H1 (cell line): ENCODE data around the gene TCF25. TPM values are rescaled to one million over a fixed set of nuclear protein-coding genes. Genes with fewer than 3 reads are reported as not detected.

Experiments used
- CTCF ChIA-PET: fragments of 300-600 bp; sonication (Branson Sonifier 250); formaldehyde crosslinking; loops from one replicate; lab custom pipeline; 2021; ENCODE audit not compliant: partially characterized antibody; lab: Charles Lee
- POLR2A ChIA-PET: fragments of 300-600 bp; sonication (Branson Sonifier 250); formaldehyde crosslinking; loops from one replicate; lab custom pipeline; 2021; ENCODE audit warnings: inconsistent platforms; ENCODE audit not compliant: partially characterized antibody; lab: Charles Lee
- DNase-seq, 2 experiments: peaks; one replicate each; pipeline versions ENCODE4 v3.0.0 to v3.0.0-alpha.2; 2010 to 2022; ENCODE audit warnings: low spot score in 2 of 2, low read depth in 1 of 2, mixed read lengths in 1 of 2
- FAIRE-seq: peaks from 2 replicates; lab custom pipeline; 2011; peaks lifted over from hg19 to GRCh38; lab: Jason Lieb, UNC
- H2AFZ ChIP-seq: 2 replicates; pipeline ENCODE4 v1.8.1; 2012; ENCODE audit warnings: low read length, inconsistent platforms
- H2AK5ac ChIP-seq: 2 replicates; pipeline ENCODE4 v1.6.1; 2013; ENCODE audit warnings: low read depth, low read length
- H2BK120ac ChIP-seq: replicated peaks from 2 replicates; pipeline ENCODE3; 2013; ENCODE audit warnings: low read depth, low read length, inconsistent platforms
- H2BK12ac ChIP-seq: 2 replicates; pipeline ENCODE4 v1.6.1; 2013; ENCODE audit warnings: low read depth, low read length
- H2BK15ac ChIP-seq: 2 replicates; pipeline ENCODE4 v1.6.1; 2013; ENCODE audit warnings: low read length
- H2BK20ac ChIP-seq: 2 replicates; pipeline ENCODE4 v1.6.1; 2013; ENCODE audit warnings: low read length
- H2BK5ac ChIP-seq: 2 replicates; pipeline ENCODE4 v1.6.1; 2013; ENCODE audit warnings: low read depth, low read length
- H3K14ac ChIP-seq: 2 replicates; pipeline ENCODE4 v1.6.1; 2013; ENCODE audit warnings: inconsistent platforms; ENCODE audit not compliant: insufficient read length
- H3K18ac ChIP-seq: 2 replicates; pipeline ENCODE4 v1.6.1; 2013; ENCODE audit warnings: low read length; ENCODE audit errors: extremely low read depth
- H3K23ac ChIP-seq: 2 replicates; pipeline ENCODE4 v1.6.1; 2013; ENCODE audit warnings: inconsistent platforms; ENCODE audit not compliant: insufficient read length
- H3K23me2 ChIP-seq: 2 replicates; pipeline ENCODE4 v1.6.1; 2013; ENCODE audit warnings: low read depth, low read length
- H3K27ac ChIP-seq: 2 replicates; pipeline ENCODE4 v1.6.1; 2011; ENCODE audit warnings: low read depth, low read length, inconsistent platforms
- H3K27me3 ChIP-seq, 4 experiments: replicated peaks in 1 of 4; 1 replicate in 1 of 4; 2 replicates in 3 of 4; pipeline versions ENCODE4 v1.6.1 to v1.8.1; 2011 to 2013; ENCODE audit warnings: low read length in 3 of 4, mild to moderate bottlenecking in 3 of 4, inconsistent platforms in 2 of 4, mixed read lengths in 2 of 4, moderate library complexity in 1 of 4; ENCODE audit not compliant: control insufficient read depth in 3 of 4, insufficient read depth in 3 of 4; ENCODE audit errors: extremely low read depth in 1 of 4
- H3K36me3 ChIP-seq, 4 experiments: 2 replicates each; pipeline versions ENCODE4 v1.6.1 to v1.8.1; 2011 to 2013; ENCODE audit warnings: mild to moderate bottlenecking in 4 of 4, low read length in 3 of 4, moderate library complexity in 2 of 4, control low read depth in 1 of 4, inconsistent platforms in 1 of 4; ENCODE audit not compliant: insufficient read depth in 4 of 4, control insufficient read depth in 2 of 4
- H3K4ac ChIP-seq: replicated peaks from 2 replicates; pipeline ENCODE3; 2013; ENCODE audit warnings: low read length, low read depth, mixed read lengths, inconsistent platforms; ENCODE audit not compliant: insufficient read length
- H3K4me1 ChIP-seq, 4 experiments: replicated peaks in 1 of 4; 1 replicate in 1 of 4; 2 replicates in 3 of 4; pipeline versions ENCODE4 v1.6.1 to v1.8.1; 2011 to 2013; ENCODE audit warnings: low read length in 3 of 4, inconsistent platforms in 2 of 4, mixed read lengths in 1 of 4; ENCODE audit not compliant: insufficient read depth in 4 of 4, control insufficient read depth in 3 of 4
- H3K4me2 ChIP-seq, 2 experiments: 2 replicates each; pipeline versions ENCODE4 v1.6.1 to v1.8.1; 2011 to 2013; ENCODE audit warnings: low read depth in 2 of 2, low read length in 2 of 2, control low read depth in 1 of 2, inconsistent platforms in 1 of 2, mild to moderate bottlenecking in 1 of 2; ENCODE audit not compliant: insufficient read depth in 1 of 2
- H3K4me3 ChIP-seq, 4 experiments: fragments of 200-600, 300-600 bp in 1 of 4; sonication (generic), shearing (Covaris generic), sonication (Bioruptor Twin) in 1 of 4; 2 replicates each; pipeline versions ENCODE4 v1.5.1 to v1.8.1; 2011 to 2016; ENCODE audit warnings: low read length in 4 of 4, low read depth in 3 of 4, control low read depth in 2 of 4, inconsistent platforms in 2 of 4, mild to moderate bottlenecking in 2 of 4, mixed read lengths in 1 of 4, moderate library complexity in 1 of 4; ENCODE audit not compliant: insufficient read depth in 2 of 4; ENCODE audit errors: extremely low read depth in 1 of 4
- H3K56ac ChIP-seq: replicated peaks from 2 replicates; pipeline ENCODE3; 2013; ENCODE audit warnings: low read depth, mild to moderate bottlenecking, mixed read lengths, low read length, inconsistent platforms; ENCODE audit not compliant: insufficient read length
- H3K79me1 ChIP-seq: 2 replicates; pipeline ENCODE4 v1.6.1; 2013; ENCODE audit warnings: low read depth, low read length, control low read depth
- H3K79me2 ChIP-seq, 2 experiments: 2 replicates each; pipeline versions ENCODE4 v1.6.1 to v1.8.1; 2012 to 2013; ENCODE audit warnings: low read length in 2 of 2, mild to moderate bottlenecking in 2 of 2, inconsistent platforms in 1 of 2; ENCODE audit not compliant: insufficient read depth in 2 of 2, control insufficient read depth in 1 of 2
- H3K9ac ChIP-seq, 4 experiments: replicated peaks in 1 of 4; 1 replicate in 1 of 4; 2 replicates in 3 of 4; pipeline versions ENCODE4 v1.6.1 to v1.8.1; 2011 to 2013; ENCODE audit warnings: low read depth in 3 of 4, low read length in 3 of 4, control low read depth in 2 of 4, mild to moderate bottlenecking in 2 of 4, moderate library complexity in 2 of 4, inconsistent platforms in 1 of 4; ENCODE audit errors: extremely low read depth in 1 of 4
- H3K9me3 ChIP-seq, 2 experiments: 2 replicates each; pipeline versions ENCODE4 v1.6.1 to v1.8.1; 2012 to 2013; ENCODE audit warnings: mild to moderate bottlenecking in 2 of 2, moderate library complexity in 2 of 2, control low read depth in 1 of 2, inconsistent platforms in 1 of 2, low read depth in 1 of 2, low read length in 1 of 2, mixed read lengths in 1 of 2; ENCODE audit not compliant: insufficient read depth in 2 of 2
- H4K20me1 ChIP-seq, 2 experiments: replicated peaks in 1 of 2; 2 replicates each; pipeline versions ENCODE3 to v1.8.1; 2011 to 2013; ENCODE audit warnings: inconsistent platforms in 2 of 2, low read length in 2 of 2, mild to moderate bottlenecking in 1 of 2; ENCODE audit not compliant: insufficient read depth in 2 of 2, control insufficient read depth in 1 of 2
- H4K5ac ChIP-seq: 2 replicates; pipeline ENCODE4 v1.6.1; 2013; ENCODE audit warnings: low read length, low read depth, mixed read lengths, inconsistent platforms; ENCODE audit not compliant: insufficient read length
- H4K8ac ChIP-seq: 2 replicates; pipeline ENCODE4 v1.8.0; 2013; ENCODE audit warnings: mild to moderate bottlenecking, moderate library complexity, low read length, inconsistent platforms; ENCODE audit not compliant: insufficient read depth; ENCODE audit errors: extremely low read depth
- H4K91ac ChIP-seq: replicated peaks from 2 replicates; pipeline ENCODE3; 2013; ENCODE audit warnings: low read length, mixed read lengths, inconsistent platforms; ENCODE audit not compliant: insufficient read length
- GABPA ChIP-seq: IDR thresholded peaks from 2 replicates; pipeline ENCODE4 v1.6.1; 2011; ENCODE audit warnings: mild to moderate bottlenecking, low read length, moderate library complexity, borderline replicate concordance; ENCODE audit not compliant: insufficient read depth
- TCF12 ChIP-seq: IDR thresholded peaks from 2 replicates; pipeline ENCODE4 v1.6.1; 2011; ENCODE audit warnings: low read depth, mild to moderate bottlenecking, low read length
- WGBS, 2 experiments: shearing (Covaris generic) in 1 of 2; methylation state at CpG; one replicate each; pipeline versions ENCODE4 v1.1.6 to v1.1.7; 2013 to 2015; ENCODE audit warnings: low lambda C conversion rate in 2 of 2, mixed read lengths in 2 of 2, inconsistent platforms in 1 of 2, low coverage in 1 of 2, missing lambda C conversion rate in 1 of 2; ENCODE audit not compliant: insufficient replicate concordance in 2 of 2, insufficient coverage in 1 of 2, insufficient read length in 1 of 2; ENCODE audit errors: extremely low coverage in 1 of 2, missing lambda C conversion rate in 1 of 2; 5-methylcytosine and 5-hydroxymethylcytosine counted together
- polyA plus RNA-seq, 7 experiments: library from polyadenylated mRNA; depleted of rRNA in 3 of 7; stranded (reverse) in 5 of 7; unstranded in 2 of 7; fragments of >200 nt in 5 of 7; fragments of 200-250 nt in 2 of 7; gene quantifications; 1 replicate in 5 of 7; 2 replicates in 1 of 7; 4 replicates in 1 of 7; pipeline versions ENCODE4 v1.2.1 to v1.2.3, GENCODE V29; 2011 to 2013; ENCODE audit warnings: missing spikeins in 2 of 7, mixed read lengths in 2 of 7
- total RNA-seq: library from RNA; stranded (reverse); fragmentation: NEBNext Ultra II Directional; extraction: Animal tissue kit (Norgen Biotek cat#: 25700); gene quantifications from 2 replicates; pipeline ENCODE4 v1.2.1, GENCODE V29; 2021

Gene TCF25
- total and polyA plus RNA-seq, 2 of the 8 experiments (the other 6 are each of a cell fraction or from before 2014, with no cell fraction given), result 78.1 to 102 TPM

DNA sequence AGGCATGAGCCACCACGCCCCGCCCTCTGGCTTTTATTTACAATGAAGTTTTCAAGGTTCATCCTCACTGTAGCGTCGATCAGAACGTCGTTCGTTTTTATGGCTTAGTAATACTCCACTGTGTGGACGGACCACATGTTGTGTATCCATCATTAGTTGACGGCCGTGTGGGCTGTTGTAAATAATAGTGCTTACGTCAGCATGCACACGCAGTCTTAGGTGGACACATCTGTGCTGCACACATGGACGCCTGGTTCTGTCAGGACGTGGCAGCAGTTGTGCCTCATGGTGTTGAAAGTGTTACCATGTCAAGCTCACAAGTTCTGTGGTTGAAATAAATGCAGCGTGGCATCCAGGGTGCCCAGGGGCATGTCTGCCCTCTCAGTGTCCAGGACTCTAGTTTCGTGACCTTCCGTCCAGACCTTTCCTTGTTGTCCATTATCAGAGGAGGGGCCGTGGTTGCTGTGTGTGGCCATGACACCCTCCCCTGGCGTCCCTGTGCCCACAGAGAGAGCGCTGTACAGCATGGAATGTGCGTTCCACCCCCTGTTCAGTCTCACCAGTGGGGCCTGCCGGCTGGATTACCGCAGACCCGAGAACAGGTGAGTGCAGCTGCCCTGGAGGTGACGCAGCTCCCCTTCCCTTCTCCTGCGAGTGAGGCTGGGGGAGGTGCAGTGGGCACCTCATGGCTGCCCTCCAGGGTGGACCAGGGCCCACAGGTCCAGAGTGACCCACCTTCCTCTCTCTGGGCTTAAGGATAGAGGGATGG, 22.3 kb downstream of the TCF25 start:
- H3K56ac ChIP-seq, result no peak overlapping the region
- peaks cover 2% of the 10 kb centered on the region; the same call in 1 of the 2 replicates for H3K79me1 ChIP-seq
- no peak overlapping the region for H3K14ac ChIP-seq
- H3K4me2 ChIP-seq, result no peak overlapping the region
- peaks cover 5 to 34% (median 23%) of the 10 kb centered on the region in 4 experiments; a peak in 7 of 8 replicates for H3K36me3 ChIP-seq
- H4K8ac ChIP-seq, result no peak overlapping the region
- no peak overlapping the region for H3K4me3 ChIP-seq
- H2BK5ac ChIP-seq, result peak overlapping the region; percentile 16; the same call in 1 of the 2 replicates
- POLR2A ChIA-PET, result interaction anchor here (0.6 to 1.7 kb wide), 4 partner anchors 15 to 25 kb away, joined by 3 to 6 read pairs (median 4); partner anchors contain the start of gene TCF25
- 94% methylated on average over 26 of the region's 26 CpGs; no CpG with 5 or more reads in 1 of the 2 experiments for WGBS, 2 experiments
- 0 out of 2 replicates have a peak overlapping the region, but pooled peaks have one; percentile 17 for H2BK12ac ChIP-seq
- H4K91ac ChIP-seq, result no peak overlapping the region
- no peaks in the 10 kb centered on the region for H3K4me1 ChIP-seq
- no peak overlapping the region for H2AK5ac ChIP-seq
- peaks cover 5 to 18% of the 10 kb centered on the region in 2 experiments for H4K20me1 ChIP-seq
- no peaks in the 10 kb centered on the region for H3K9me3 ChIP-seq
- no peak for DNase-seq
- no peak overlapping the region for H2AFZ ChIP-seq
- H3K79me2 ChIP-seq, result no peaks in the 10 kb centered on the region
- CTCF ChIA-PET, result interaction anchor here (0.5 to 4.9 kb wide), 3 partner anchors 14 to 190 kb away, joined by 3 to 41 read pairs (median 3); no protein-coding TSS in a partner anchor
- no peaks in the 10 kb centered on the region for H3K27me3 ChIP-seq
- no peak overlapping the region for H2BK15ac ChIP-seq
- FAIRE-seq, result no peak
- no peak overlapping the region for H3K18ac ChIP-seq
- no peak overlapping the region for H3K27ac ChIP-seq
- no peak overlapping the region for H3K23ac ChIP-seq
- H2BK20ac ChIP-seq, result no peak overlapping the region
- H3K4ac ChIP-seq, result no peak overlapping the region
- no peak overlapping the region for H2BK120ac ChIP-seq
- no peak overlapping the region for H4K5ac ChIP-seq
- no peaks in the 10 kb centered on the region for H3K23me2 ChIP-seq
- no peak overlapping the region for H3K9ac ChIP-seq
- TF ChIP-seq TCF12, result no peak
- no peak for TF ChIP-seq GABPA
